GM19099 (cell line): ENCODE data around the gene NCKAP5L.

Source experiments
- POLR2A ChIP-seq: IDR thresholded peaks from 3 replicates; pipeline ENCODE4 v1.6.1; 2011; ENCODE audit warnings: low read depth; ENCODE audit not compliant: insufficient read length; ENCODE audit errors: extremely low read depth

The NCKAP5L gene

GRCh38 chr12:49796606-49797448, 31.4 kb downstream of the NCKAP5L start:
- TF ChIP-seq POLR2A, result no peak

DNA sequence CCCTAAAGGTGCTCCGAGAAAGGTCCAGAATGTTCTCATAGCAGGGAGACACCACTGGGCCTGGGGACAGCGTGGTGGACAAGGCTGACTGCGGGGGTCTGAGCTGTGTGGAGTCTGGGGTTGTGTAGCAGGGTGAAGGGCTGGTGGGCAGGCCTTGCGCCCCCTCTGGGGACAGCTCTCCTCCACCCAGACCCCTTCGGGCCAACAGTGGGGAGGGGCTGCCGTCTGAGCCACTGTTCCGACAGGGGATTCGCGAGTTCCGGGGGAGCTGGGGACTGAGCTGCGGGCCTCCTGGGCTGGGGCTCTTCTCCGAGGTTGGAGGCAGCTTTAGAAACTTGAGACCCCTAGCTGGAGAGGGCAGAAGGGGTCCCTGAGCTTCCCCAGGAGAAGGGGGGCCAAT, 32.1 kb downstream of the NCKAP5L start:
- no peak for TF ChIP-seq POLR2A

DNA sequence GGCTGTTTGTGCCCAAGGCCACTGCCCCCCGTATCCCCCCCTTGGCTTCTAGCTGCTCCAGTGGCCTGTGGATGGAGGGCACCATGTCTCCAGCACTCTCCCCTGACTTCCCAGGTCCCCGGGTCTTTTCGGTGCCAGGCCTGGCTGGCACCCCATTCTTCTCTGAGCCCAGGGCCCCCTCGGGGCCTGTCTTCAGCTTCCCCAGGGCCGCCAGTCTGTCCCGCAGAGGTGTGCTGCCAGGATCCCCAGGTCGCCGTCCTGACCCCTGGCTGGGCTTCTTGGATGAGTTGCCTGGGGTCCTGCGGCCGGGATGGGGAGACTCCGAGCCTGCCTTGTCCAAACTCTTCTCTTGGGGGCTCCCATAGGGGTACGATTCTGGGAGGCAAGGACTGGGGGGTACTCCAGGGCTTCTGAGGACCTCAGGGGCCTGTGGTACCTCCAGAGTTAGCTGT, 32.5 kb downstream of the NCKAP5L start:
- no peak for TF ChIP-seq POLR2A

DNA sequence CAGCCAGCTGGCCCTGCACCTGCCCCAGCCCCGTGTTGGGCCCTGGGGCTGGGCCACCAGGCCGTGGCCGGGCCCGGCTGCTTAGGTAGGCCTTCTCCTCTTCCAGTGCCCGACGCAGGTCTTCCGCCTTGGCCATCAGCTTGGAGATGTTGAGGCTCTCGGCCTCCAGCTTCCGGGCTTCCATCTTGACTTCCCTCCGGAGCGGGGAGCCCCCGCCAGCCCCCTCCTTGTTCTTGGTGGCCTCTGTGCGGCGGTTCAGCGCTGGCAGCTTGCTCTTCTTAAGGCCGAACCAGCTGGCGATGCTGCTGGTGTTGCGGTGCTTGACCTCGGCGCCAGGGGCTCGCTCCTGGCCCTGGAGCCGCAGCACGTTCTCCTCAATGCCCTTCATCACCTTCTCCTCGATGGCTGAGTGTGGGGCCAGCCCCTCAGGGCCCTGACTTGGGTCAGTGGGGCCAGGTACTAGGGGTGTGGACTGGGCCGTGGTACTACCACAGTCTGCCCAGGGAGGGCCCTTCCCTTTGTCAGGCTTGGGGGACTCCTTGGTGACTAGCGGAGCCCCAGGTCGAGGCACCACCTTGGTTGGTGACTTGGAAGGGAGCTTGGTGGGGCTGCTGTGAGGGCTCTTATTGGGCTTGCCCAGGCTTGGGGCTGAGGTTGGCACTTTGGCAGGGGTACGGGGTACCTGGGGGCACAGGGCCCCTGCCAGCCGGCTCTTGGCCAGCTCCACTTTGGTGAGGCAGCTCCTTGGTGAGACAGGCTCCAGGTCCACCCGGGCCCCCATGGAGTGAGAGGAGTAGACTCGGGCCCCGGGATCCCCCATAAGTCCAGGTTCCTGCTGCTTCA, 33.2 kb downstream of the NCKAP5L start:
- no peak for TF ChIP-seq POLR2A

GRCh38 chr12:49794021-49794420, 34.2 kb downstream of the NCKAP5L start:
- TF ChIP-seq POLR2A, result no peak

- TF ChIP-seq POLR2A, result no peak
Measured at GRCh38 chr12:49793620-49794019, 34.6 kb downstream of the NCKAP5L start.

GRCh38 chr12:49792976-49793580, 35.1 kb downstream of the NCKAP5L start:
- TF ChIP-seq POLR2A, result no peak

DNA sequence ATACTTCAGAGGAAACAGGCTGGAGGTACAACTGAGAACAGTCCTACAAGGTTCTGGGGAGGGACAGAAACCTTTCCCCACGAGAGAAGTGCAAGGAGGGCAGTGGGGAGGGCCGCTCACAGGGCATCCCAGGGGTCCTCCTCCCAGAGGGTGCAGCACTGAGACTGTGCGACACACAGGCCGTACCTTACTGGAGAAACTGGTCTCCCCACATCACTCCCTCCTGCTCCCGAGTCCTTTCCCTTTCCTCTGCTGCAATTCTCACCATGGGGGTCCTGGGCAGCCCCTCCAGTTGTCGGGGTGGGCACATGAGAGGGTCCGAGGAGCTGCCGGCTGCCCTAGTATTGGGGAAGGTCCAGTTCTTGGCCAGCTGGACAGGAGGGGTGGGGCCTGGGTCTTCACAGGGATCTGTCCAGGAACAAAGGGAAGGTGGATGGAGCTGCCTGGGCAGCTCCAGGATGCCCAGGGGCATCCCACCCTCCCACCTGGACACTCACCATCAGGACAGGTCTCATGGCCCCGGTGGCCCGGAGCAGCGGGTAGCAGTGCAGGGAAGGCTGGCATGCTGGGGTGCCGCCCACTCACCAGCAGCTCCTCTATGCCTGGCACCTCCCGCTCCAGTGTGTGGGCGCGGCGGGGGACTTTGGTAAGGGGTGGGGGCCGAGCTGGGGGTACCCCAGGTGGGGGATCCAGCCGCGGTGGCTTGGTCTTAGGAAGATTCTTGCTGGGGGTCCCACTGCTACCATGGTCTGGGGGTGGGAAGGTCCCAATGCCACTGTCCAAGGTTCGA, 35.8 kb downstream of the NCKAP5L start:
- no peak for TF ChIP-seq POLR2A

DNA sequence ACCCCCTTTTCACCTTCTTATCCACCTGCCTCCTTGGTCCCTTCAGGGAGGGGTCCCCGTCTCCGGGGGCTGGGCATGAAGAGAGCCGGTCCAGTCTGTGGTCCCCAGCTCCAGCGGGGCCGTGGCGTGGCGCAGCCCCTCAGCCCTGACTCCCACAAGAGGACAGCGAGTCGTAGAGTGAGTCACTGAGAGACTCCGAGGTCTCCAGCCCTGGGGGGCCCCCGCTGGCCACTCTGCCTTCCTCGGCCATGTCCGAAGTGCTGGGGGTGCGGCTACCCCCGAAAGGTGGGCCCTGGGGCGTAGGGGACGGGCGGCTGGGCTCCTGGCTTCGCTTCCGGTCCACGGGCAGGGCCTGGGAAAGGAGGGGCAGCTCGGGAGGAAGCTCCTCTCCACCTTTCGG, 36.5 kb downstream of the NCKAP5L start:
- TF ChIP-seq POLR2A, result no peak

GRCh38 chr12:49790741-49791555, 37.3 kb downstream of the NCKAP5L start:
- TF ChIP-seq POLR2A, result no peak

DNA sequence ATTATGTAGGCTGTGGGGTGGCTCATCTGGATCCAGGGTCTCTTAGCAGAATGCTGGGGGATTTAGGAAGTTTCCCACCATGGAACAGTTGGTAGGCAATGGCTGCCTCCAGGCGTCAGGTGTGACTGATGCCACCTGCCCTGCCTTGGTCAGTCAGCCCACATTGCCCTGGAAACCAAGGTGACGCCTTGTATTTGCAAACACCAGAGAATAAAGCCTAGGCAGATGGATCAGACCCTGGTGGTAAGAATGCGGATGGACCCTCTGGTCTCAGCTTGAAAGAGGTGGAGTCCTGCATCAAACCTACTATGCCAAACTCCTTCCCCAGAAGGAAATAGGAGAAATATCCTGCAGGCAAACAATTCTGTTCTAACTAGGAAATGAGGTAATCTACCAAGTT, 38.2 kb downstream of the NCKAP5L start:
- TF ChIP-seq POLR2A, result no peak

- TF ChIP-seq POLR2A, result no peak
Measured at GRCh38 chr12:49787672-49788071, 40.5 kb downstream of the NCKAP5L start.

DNA sequence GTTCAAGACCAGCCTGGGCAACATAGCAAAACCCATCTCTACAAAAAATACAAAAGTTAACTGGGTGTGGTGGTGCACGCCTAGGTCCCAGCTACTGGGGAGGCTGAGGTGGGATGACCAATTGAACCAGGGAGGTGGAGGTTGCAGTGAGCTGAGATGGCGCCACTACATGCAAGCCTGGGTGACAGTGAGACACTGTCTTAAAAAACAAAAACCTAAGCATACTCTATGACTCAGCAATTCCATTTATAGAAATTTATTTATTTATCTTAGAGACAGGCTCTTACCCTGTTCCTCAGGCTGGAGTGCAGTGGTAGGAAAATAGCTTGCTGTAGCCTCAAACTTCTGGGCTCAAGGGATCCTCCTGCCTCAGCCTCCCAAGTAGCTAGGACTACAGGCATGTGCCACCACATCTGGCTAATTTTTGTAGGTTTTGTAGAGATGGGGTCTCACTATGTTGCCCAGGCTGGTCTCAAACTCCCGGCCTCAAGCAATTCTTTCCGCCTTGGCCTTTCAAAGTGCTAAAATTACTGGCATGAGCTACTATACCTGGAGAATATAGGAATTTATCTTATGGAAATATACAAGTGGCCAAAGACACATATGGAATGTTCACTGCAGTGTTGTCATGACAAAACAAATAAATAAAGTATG, 43.3 kb downstream of the NCKAP5L start:
- no peak for TF ChIP-seq POLR2A
